Uterus (tissue), 4 donors: ENCODE results near the gene CPLX1. TPM values are rescaled to one million over a fixed set of nuclear protein-coding genes. Genes with fewer than 3 reads are reported as not detected.

Experiments used
- DNase-seq, 2 donors: peaks; one replicate each; pipeline ENCODE4 v3.0.0-alpha.2; 2019 to 2020
- H3K27ac ChIP-seq, 2 donors: fragments of 200-600 bp; sonication (generic); 1 replicate in 1 of 2; 2 replicates in 1 of 2; pipeline ENCODE4 v1.5.1; 2016 to 2018
- H3K27me3 ChIP-seq, 2 donors: fragments of 200-600 bp; sonication (generic); one replicate each; pipeline ENCODE4 v1.5.1; 2018 to 2019; ENCODE audit warnings: control low read depth in 1 of 2
- H3K36me3 ChIP-seq, 2 donors: fragments of 200-600 bp; sonication (generic); one replicate each; pipeline ENCODE4 v1.5.1; 2019; ENCODE audit warnings: control low read depth in 1 of 2
- H3K4me1 ChIP-seq, 2 donors: fragments of 200-600 bp; sonication (generic); one replicate each; pipeline ENCODE4 v1.5.1; 2018 to 2019; ENCODE audit warnings: control low read depth in 1 of 2
- H3K4me3 ChIP-seq, 2 donors: fragments of 200-600 bp; sonication (generic); 1 replicate in 1 of 2; 2 replicates in 1 of 2; pipeline ENCODE4 v1.5.1; 2018 to 2019; ENCODE audit warnings: mild to moderate bottlenecking in 1 of 2
- H3K9me3 ChIP-seq, 2 donors: fragments of 200-600 bp; sonication (generic); one replicate each; pipeline ENCODE4 v1.5.1; 2019; ENCODE audit warnings: control low read depth in 1 of 2
- CTCF ChIP-seq, 4 experiments: fragments of 200-600 bp in 2 of 4; fragments of 450-650 bp in 2 of 4; sonication (generic) in 2 of 4; IDR thresholded peaks; one replicate each; pipeline ENCODE4 v1.5.1; 2016 to 2019; ENCODE audit warnings: antibody characterized with exemption in 4 of 4, mild to moderate bottlenecking in 2 of 4, moderate library complexity in 1 of 4
- POLR2A ChIP-seq, 2 donors: fragments of 450-650 bp; IDR thresholded peaks; one replicate each; pipeline ENCODE4 v1.6.1; 2016; ENCODE audit warnings: antibody characterized with exemption in 2 of 2, mild to moderate bottlenecking in 1 of 2, moderate library complexity in 1 of 2
- intact Hi-C: fragments of 100-400 bp; cut with DNase I; formaldehyde crosslinking; loops from one replicate; pipeline ENCODE4 v1.15.1; 2023; ENCODE audit warnings: low total_unique reads
- total RNA-seq, 4 donors: library from RNA; depleted of rRNA in 3 of 4; stranded (reverse); fragments of >200 nt in 3 of 4; gene quantifications; one replicate each; pipeline versions ENCODE4 v1.1.0 to v1.2.4, GENCODE V29; 2014 to 2023
- donor health status: DM: yes; HTN: yes; CAD: no.

CPLX1 gene
- total RNA-seq, 4 donors from 2014 or later = 0.14 to 15.1 (median 2.0) TPM

GRCh38 chr4:771464-771863 is 54.5 kb downstream of the CPLX1 start:
- TF ChIP-seq CTCF (IDR thresholded peaks at IDR 0.05) (no peak), POLR2A (IDR thresholded peaks at IDR 0.05) (no peak)
- Histone ChIP-seq H3K4me1 (peaks cover 0 to 8% of the 10 kb centered on the region in 2 donors), H3K27ac (peak overlapping the region in 1 of 2 donors; percentile 22), H3K9me3 (no peaks in the 10 kb centered on the region), H3K36me3 (no peaks in the 10 kb centered on the region), H3K27me3 (no peaks in the 10 kb centered on the region), H3K4me3 (no peak overlapping the region)
- DNase-seq = no peak
- intact Hi-C loops = no loop called here

- no peak overlapping the region for H3K27ac ChIP-seq
Observed at GRCh38 chr4:770022-770421, 55.9 kb downstream of the CPLX1 start.

GRCh38 chr4:769511-769910 is 56.4 kb downstream of the CPLX1 start:
- Histone ChIP-seq H3K4me1 (peaks cover 0 to 8% of the 10 kb centered on the region in 2 donors), H3K4me3 (no peak overlapping the region), H3K36me3 (no peaks in the 10 kb centered on the region), H3K27me3 (no peaks in the 10 kb centered on the region), H3K9me3 (no peaks in the 10 kb centered on the region), H3K27ac (no peak overlapping the region)
- no peak for DNase-seq
- intact Hi-C loops = no loop called here
- no peak for TF ChIP-seq CTCF (IDR thresholded peaks at IDR 0.05)

More at GRCh38 chr4:770022-770421, 55.9 kb downstream of the CPLX1 start:
- Histone ChIP-seq H3K27me3 (no peaks in the 10 kb centered on the region), H3K4me3 (no peak overlapping the region), H3K36me3 (no peaks in the 10 kb centered on the region), H3K4me1 (peaks cover 0 to 8% of the 10 kb centered on the region in 2 donors), H3K9me3 (no peaks in the 10 kb centered on the region)
- TF ChIP-seq POLR2A (IDR thresholded peaks at IDR 0.05) (no peak), CTCF (IDR thresholded peaks at IDR 0.05) (no peak)
- intact Hi-C loops = no loop called here
- no peak for DNase-seq

DNA sequence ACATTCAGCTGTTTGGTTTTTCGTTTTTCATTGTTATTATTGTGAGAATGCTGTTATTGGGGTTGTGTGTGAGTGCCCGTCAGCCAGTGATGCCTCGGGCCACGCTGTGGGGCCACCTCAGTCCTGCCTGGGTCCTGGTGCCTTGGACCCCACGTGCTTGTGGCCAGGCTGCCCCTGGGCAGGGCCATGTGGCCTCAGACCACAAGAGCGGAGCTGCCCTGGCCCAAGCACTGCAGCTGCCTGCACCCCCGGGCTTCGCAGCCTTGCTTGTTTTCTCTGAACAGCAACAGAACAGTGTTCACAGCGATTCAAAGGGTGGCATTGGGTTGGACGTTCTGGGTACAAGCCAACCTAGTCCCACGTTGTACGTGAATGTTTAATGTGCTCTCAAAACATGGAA is 56.9 kb downstream of the CPLX1 start:
- intact Hi-C loops = no loop called here
- H3K27me3 ChIP-seq = no peaks in the 10 kb centered on the region
- H3K36me3 ChIP-seq = no peaks in the 10 kb centered on the region
- peaks cover 0 to 3% of the 10 kb centered on the region in 2 donors for H3K9me3 ChIP-seq
- no peak overlapping the region for H3K27ac ChIP-seq
- H3K4me3 ChIP-seq = no peak overlapping the region
- DNase-seq = no peak
- TF ChIP-seq CTCF (IDR thresholded peaks at IDR 0.05) (no peak), POLR2A (IDR thresholded peaks at IDR 0.05) (no peak)
- H3K4me1 ChIP-seq = peaks cover 0 to 8% of the 10 kb centered on the region in 2 donors

DNA sequence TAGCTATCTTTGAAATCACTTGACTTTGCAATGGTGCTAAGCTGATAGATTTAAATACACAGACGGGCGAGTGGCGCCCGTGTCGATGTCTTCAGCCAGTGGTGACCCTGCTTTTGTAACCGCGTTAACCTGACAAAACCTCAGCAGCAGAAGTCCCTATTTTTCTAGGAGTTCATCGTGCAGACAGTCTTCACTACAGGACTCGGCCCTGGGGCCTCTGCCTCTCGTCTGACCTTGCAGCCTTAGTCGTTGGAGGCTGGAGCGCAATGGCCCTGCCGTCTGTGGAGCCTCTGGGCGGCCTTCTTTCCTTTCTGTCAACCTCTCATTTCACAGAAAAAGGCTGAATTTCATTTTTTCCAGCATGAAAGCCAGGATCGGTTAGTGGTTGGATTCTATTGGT is 57.9 kb downstream of the CPLX1 start:
- no peak for DNase-seq
- TF ChIP-seq POLR2A (IDR thresholded peaks at IDR 0.05) = no peak
- TF ChIP-seq CTCF (IDR thresholded peaks at IDR 0.05) = no peak
- intact Hi-C loops = no loop called here
- Histone ChIP-seq H3K9me3 (peaks cover 0 to 8% of the 10 kb centered on the region in 2 donors), H3K4me1 (peaks cover 0 to 8% of the 10 kb centered on the region in 2 donors), H3K36me3 (no peaks in the 10 kb centered on the region), H3K27ac (no peak overlapping the region), H3K27me3 (no peaks in the 10 kb centered on the region), H3K4me3 (no peak overlapping the region)
